HEK293 (cell line): ENCODE results near the gene GLCE.

Experiments used
- FEZF1 ChIP-seq: fragments of 450-650 bp; formaldehyde crosslinking; IDR thresholded peaks from 2 replicates; pipeline ENCODE4 v1.5.1; 2016; ENCODE audit warnings: missing biosample characterization, missing genetic modification characterization
- GFI1B ChIP-seq: fragments of 450-650 bp; formaldehyde crosslinking; IDR thresholded peaks from 2 replicates; pipeline ENCODE4 v1.5.1; 2016; ENCODE audit warnings: missing biosample characterization, missing genetic modification characterization
- HOXA7 ChIP-seq: sonication (generic); formaldehyde crosslinking; IDR thresholded peaks from 2 replicates; pipeline ENCODE4 v1.8.1; 2022; ENCODE audit warnings: missing genetic modification reagents, borderline replicate concordance
- HOXC10 ChIP-seq: sonication (generic); formaldehyde crosslinking; IDR thresholded peaks from 2 replicates; pipeline ENCODE4 v1.8.1; 2023; ENCODE audit warnings: mild to moderate bottlenecking, missing genetic modification reagents
- KLF1 ChIP-seq: fragments of 450-650 bp; formaldehyde crosslinking; IDR thresholded peaks from 2 replicates; pipeline ENCODE4 v1.5.1; 2016; ENCODE audit warnings: missing biosample characterization, missing genetic modification characterization
- KLF8 ChIP-seq: fragments of 450-650 bp; formaldehyde crosslinking; IDR thresholded peaks from 2 replicates; pipeline ENCODE4 v1.5.1; 2016; ENCODE audit warnings: missing biosample characterization, missing genetic modification characterization
- OVOL3 ChIP-seq: fragments of 450-650 bp; formaldehyde crosslinking; IDR thresholded peaks from 2 replicates; pipeline ENCODE4 v1.5.1; 2016; ENCODE audit warnings: missing biosample characterization, missing genetic modification characterization
- TCF7L2 ChIP-seq: IDR thresholded peaks from 2 replicates; pipeline ENCODE4 v1.6.1; 2011; ENCODE audit warnings: low read depth, mild to moderate bottlenecking, inconsistent platforms, low read length, moderate library complexity, borderline replicate concordance
- TRIM28 ChIP-seq: IDR thresholded peaks from 2 replicates; pipeline ENCODE4 v1.6.1; 2011; ENCODE audit warnings: low read length, control low read depth, borderline replicate concordance
- ZBTB48 ChIP-seq: fragments of 450-650 bp; formaldehyde crosslinking; IDR thresholded peaks from 2 replicates; pipeline ENCODE4 v1.5.1; 2016; ENCODE audit warnings: missing biosample characterization, missing genetic modification characterization
- ZNF223 ChIP-seq: fragments of 450-650 bp; formaldehyde crosslinking; IDR thresholded peaks from 2 replicates; pipeline ENCODE4 v1.5.1; 2016; ENCODE audit warnings: missing biosample characterization, missing genetic modification characterization
- ZNF274 ChIP-seq, 2 experiments: fragments of 200-500 bp in 1 of 2; fragments of 450-650 bp in 1 of 2; sonication (Bioruptor generic) in 1 of 2; formaldehyde crosslinking in 1 of 2; IDR thresholded peaks; 2 replicates each; pipeline versions ENCODE4 v1.5.1 to v1.6.1; 2014 to 2016; ENCODE audit warnings: borderline replicate concordance in 1 of 2, inconsistent platforms in 1 of 2, low read length in 1 of 2, missing biosample characterization in 1 of 2, missing genetic modification characterization in 1 of 2
- ZNF302 ChIP-seq: fragments of 450-650 bp; formaldehyde crosslinking; IDR thresholded peaks from 2 replicates; pipeline ENCODE4 v1.5.1; 2016; ENCODE audit warnings: missing biosample characterization, missing genetic modification characterization, low read depth
- ZNF510 ChIP-seq: fragments of 450-650 bp; formaldehyde crosslinking; IDR thresholded peaks from 2 replicates; pipeline ENCODE4 v1.5.1; 2018; ENCODE audit warnings: mild to moderate bottlenecking, missing genetic modification characterization, missing biosample characterization; ENCODE audit not compliant: insufficient replicate concordance
- ZNF544 ChIP-seq: fragments of 450-650 bp; formaldehyde crosslinking; IDR thresholded peaks from 2 replicates; pipeline ENCODE4 v1.5.0; 2017; ENCODE audit warnings: missing biosample characterization, missing genetic modification characterization
- ZNF560 ChIP-seq: fragments of 450-650 bp; formaldehyde crosslinking; IDR thresholded peaks from 2 replicates; pipeline ENCODE4 v1.5.1; 2017; ENCODE audit warnings: missing biosample characterization, missing genetic modification characterization, borderline replicate concordance
- ZNF585B ChIP-seq: fragments of 450-650 bp; formaldehyde crosslinking; IDR thresholded peaks from 2 replicates; pipeline ENCODE4 v1.5.1; 2016; ENCODE audit warnings: missing biosample characterization, missing genetic modification characterization
- ZNF610 ChIP-seq: fragments of 450-650 bp; formaldehyde crosslinking; IDR thresholded peaks from 2 replicates; pipeline ENCODE4 v1.5.1; 2016; ENCODE audit warnings: missing biosample characterization, missing genetic modification characterization, borderline replicate concordance
- ZNF677 ChIP-seq: fragments of 450-650 bp; IDR thresholded peaks from 2 replicates; pipeline ENCODE4 v1.5.0; 2018; ENCODE audit warnings: missing biosample characterization, mild to moderate bottlenecking, missing genetic modification characterization, moderate library complexity
- ZNF76 ChIP-seq: fragments of 450-650 bp; formaldehyde crosslinking; IDR thresholded peaks from 2 replicates; pipeline ENCODE4; 2016; ENCODE audit warnings: low read depth, missing biosample characterization, missing genetic modification characterization, borderline replicate concordance
- ZNF768 ChIP-seq: fragments of 450-650 bp; formaldehyde crosslinking; IDR thresholded peaks from 2 replicates; pipeline ENCODE4 v1.5.1; 2018; ENCODE audit warnings: missing biosample characterization, mild to moderate bottlenecking, missing genetic modification characterization
- TF ChIP-seq, protein P1 (sequence below): fragments of 450-650 bp; formaldehyde crosslinking; optimal IDR thresholded peaks from 2 replicates; pipeline ENCODE3; 2016; ENCODE audit warnings: missing biosample characterization, mild to moderate bottlenecking, missing genetic modification characterization
- TF ChIP-seq, protein P2 (sequence below): fragments of 450-650 bp; formaldehyde crosslinking; IDR thresholded peaks from 2 replicates; pipeline ENCODE4 v1.5.1; 2016; ENCODE audit warnings: missing biosample characterization, missing genetic modification characterization, borderline replicate concordance
- TF ChIP-seq, protein P3 (sequence below): fragments of 450-650 bp; formaldehyde crosslinking; IDR thresholded peaks from 2 replicates; pipeline ENCODE4 v1.5.1; 2017; ENCODE audit warnings: missing biosample characterization, missing genetic modification characterization
- TF ChIP-seq, protein P4 (sequence below): fragments of 450-650 bp; formaldehyde crosslinking; IDR thresholded peaks from 2 replicates; pipeline ENCODE4 v1.5.1; 2017; ENCODE audit warnings: missing biosample characterization, missing genetic modification characterization
- TF ChIP-seq, protein P5 (sequence below): fragments of 450-650 bp; formaldehyde crosslinking; IDR thresholded peaks from 2 replicates; pipeline ENCODE4 v1.5.1; 2016; ENCODE audit warnings: missing biosample characterization, missing genetic modification characterization

GLCE gene

DNA sequence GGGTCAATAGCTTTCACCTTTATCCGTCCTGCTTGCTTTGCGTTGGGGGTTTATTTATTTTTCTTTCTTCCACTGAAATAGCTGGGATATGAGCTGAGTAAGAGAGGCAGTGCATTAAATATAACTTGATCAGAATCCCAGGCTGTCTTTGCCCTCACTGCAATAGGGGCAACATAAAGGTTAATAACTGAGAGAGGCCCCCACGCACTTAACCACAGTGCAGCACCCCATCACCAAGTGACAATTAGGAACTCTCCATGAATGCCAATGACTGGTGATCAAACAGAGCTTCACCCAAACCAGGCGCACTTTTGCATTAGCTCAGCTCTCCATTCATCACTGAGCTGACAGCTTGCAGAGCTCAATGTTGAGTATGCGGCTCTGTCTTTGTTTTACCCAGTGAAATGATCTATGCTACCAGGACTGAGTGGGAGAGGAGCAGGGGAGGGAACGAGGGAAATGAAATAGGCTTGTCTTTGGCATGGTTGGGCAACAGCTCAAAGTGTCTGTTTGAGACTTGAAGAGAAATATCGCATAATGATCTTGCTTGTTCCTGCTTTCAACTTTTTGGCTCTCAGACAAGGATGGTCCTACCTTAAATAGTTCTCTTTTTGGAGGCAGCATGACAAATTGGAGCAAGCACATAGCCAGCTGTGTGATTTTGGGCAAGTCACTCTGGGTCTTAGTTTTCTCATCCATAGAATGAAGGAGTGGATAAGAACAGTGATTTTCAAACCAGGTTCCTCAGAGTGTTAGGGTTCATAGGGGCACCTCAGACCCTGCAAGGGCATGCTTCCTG, 14.5 kb upstream of the GLCE start (continued):
- TF ChIP-seq, protein P1, sequence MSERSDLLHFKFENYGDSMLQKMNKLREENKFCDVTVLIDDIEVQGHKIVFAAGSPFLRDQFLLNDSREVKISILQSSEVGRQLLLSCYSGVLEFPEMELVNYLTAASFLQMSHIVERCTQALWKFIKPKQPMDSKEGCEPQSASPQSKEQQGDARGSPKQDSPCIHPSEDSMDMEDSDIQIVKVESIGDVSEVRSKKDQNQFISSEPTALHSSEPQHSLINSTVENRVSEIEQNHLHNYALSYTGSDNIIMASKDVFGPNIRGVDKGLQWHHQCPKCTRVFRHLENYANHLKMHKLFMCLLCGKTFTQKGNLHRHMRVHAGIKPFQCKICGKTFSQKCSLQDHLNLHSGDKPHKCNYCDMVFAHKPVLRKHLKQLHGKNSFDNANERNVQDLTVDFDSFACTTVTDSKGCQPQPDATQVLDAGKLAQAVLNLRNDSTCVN (tag by site-specific recombination), result no peak
- TF ChIP-seq ZNF585B (tag by site-specific recombination) (no peak), ZNF677 (tag by site-specific recombination) (peak; percentile 40; the same call in 1 of the 2 replicates), HOXC10 (CRISPR knock-in tag) (no peak), ZNF560 (no peak), OVOL3 (no peak), HOXA7 (CRISPR knock-in tag) (no peak), ZNF302 (tag by site-specific recombination) (no peak), ZNF610 (tag by site-specific recombination) (no peak), ZBTB48 (no peak), ZNF768 (tag by site-specific recombination) (no peak), ZNF76 (tag by site-specific recombination) (no peak), FEZF1 (tag by site-specific recombination) (peak; percentile 78), ZNF274 (IDR thresholded peaks at IDR 0.05; ENCODE audit: low read length) (no peak), ZNF274 (tag by site-specific recombination; IDR thresholded peaks at IDR 0.05; ENCODE audit: borderline replicate concordance) (no peak), KLF8 (0 out of 2 replicates have a peak, but pooled peaks have one; percentile 24), TCF7L2 (no peak), ZNF223 (tag by site-specific recombination) (no peak), GFI1B (tag by site-specific recombination) (no peak), TRIM28 (peak; percentile 57; the same call in 1 of the 2 replicates), KLF1 (no peak), ZNF544 (tag by site-specific recombination) (no peak), ZNF510 (tag by site-specific recombination) (no peak)
- TF ChIP-seq, protein P2, sequence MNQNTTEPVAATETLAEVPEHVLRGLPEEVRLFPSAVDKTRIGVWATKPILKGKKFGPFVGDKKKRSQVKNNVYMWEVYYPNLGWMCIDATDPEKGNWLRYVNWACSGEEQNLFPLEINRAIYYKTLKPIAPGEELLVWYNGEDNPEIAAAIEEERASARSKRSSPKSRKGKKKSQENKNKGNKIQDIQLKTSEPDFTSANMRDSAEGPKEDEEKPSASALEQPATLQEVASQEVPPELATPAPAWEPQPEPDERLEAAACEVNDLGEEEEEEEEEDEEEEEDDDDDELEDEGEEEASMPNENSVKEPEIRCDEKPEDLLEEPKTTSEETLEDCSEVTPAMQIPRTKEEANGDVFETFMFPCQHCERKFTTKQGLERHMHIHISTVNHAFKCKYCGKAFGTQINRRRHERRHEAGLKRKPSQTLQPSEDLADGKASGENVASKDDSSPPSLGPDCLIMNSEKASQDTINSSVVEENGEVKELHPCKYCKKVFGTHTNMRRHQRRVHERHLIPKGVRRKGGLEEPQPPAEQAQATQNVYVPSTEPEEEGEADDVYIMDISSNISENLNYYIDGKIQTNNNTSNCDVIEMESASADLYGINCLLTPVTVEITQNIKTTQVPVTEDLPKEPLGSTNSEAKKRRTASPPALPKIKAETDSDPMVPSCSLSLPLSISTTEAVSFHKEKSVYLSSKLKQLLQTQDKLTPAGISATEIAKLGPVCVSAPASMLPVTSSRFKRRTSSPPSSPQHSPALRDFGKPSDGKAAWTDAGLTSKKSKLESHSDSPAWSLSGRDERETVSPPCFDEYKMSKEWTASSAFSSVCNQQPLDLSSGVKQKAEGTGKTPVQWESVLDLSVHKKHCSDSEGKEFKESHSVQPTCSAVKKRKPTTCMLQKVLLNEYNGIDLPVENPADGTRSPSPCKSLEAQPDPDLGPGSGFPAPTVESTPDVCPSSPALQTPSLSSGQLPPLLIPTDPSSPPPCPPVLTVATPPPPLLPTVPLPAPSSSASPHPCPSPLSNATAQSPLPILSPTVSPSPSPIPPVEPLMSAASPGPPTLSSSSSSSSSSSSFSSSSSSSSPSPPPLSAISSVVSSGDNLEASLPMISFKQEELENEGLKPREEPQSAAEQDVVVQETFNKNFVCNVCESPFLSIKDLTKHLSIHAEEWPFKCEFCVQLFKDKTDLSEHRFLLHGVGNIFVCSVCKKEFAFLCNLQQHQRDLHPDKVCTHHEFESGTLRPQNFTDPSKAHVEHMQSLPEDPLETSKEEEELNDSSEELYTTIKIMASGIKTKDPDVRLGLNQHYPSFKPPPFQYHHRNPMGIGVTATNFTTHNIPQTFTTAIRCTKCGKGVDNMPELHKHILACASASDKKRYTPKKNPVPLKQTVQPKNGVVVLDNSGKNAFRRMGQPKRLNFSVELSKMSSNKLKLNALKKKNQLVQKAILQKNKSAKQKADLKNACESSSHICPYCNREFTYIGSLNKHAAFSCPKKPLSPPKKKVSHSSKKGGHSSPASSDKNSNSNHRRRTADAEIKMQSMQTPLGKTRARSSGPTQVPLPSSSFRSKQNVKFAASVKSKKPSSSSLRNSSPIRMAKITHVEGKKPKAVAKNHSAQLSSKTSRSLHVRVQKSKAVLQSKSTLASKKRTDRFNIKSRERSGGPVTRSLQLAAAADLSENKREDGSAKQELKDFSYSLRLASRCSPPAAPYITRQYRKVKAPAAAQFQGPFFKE (tag by site-specific recombination), result no peak
- TF ChIP-seq, protein P3, sequence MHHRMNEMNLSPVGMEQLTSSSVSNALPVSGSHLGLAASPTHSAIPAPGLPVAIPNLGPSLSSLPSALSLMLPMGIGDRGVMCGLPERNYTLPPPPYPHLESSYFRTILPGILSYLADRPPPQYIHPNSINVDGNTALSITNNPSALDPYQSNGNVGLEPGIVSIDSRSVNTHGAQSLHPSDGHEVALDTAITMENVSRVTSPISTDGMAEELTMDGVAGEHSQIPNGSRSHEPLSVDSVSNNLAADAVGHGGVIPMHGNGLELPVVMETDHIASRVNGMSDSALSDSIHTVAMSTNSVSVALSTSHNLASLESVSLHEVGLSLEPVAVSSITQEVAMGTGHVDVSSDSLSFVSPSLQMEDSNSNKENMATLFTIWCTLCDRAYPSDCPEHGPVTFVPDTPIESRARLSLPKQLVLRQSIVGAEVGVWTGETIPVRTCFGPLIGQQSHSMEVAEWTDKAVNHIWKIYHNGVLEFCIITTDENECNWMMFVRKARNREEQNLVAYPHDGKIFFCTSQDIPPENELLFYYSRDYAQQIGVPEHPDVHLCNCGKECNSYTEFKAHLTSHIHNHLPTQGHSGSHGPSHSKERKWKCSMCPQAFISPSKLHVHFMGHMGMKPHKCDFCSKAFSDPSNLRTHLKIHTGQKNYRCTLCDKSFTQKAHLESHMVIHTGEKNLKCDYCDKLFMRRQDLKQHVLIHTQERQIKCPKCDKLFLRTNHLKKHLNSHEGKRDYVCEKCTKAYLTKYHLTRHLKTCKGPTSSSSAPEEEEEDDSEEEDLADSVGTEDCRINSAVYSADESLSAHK, result no peak
- TF ChIP-seq, protein P4, sequence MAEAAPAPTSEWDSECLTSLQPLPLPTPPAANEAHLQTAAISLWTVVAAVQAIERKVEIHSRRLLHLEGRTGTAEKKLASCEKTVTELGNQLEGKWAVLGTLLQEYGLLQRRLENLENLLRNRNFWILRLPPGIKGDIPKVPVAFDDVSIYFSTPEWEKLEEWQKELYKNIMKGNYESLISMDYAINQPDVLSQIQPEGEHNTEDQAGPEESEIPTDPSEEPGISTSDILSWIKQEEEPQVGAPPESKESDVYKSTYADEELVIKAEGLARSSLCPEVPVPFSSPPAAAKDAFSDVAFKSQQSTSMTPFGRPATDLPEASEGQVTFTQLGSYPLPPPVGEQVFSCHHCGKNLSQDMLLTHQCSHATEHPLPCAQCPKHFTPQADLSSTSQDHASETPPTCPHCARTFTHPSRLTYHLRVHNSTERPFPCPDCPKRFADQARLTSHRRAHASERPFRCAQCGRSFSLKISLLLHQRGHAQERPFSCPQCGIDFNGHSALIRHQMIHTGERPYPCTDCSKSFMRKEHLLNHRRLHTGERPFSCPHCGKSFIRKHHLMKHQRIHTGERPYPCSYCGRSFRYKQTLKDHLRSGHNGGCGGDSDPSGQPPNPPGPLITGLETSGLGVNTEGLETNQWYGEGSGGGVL (tag by site-specific recombination), result peak; percentile 66
- TF ChIP-seq, protein P5, sequence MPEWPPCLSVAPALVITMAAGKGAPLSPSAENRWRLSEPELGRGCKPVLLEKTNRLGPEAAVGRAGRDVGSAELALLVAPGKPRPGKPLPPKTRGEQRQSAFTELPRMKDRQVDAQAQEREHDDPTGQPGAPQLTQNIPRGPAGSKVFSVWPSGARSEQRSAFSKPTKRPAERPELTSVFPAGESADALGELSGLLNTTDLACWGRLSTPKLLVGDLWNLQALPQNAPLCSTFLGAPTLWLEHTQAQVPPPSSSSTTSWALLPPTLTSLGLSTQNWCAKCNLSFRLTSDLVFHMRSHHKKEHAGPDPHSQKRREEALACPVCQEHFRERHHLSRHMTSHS (tag by site-specific recombination), result 0 out of 2 replicates have a peak, but pooled peaks have one; percentile 47
